Activated CD4-positive, alpha-beta T cell treated with anti-CD3 and anti-CD28 coated beads for 1 hour (primary cell): ENCODE measurements around the gene FPR2.
"Not testable (repeated sequence)": the region's sequence is repeated elsewhere in the genome, so short reads cannot be mapped to it uniquely, and the experiment has no call there.

ENCODE experiments used
- DNase-seq: peaks from one replicate; pipeline ENCODE4 v3.0.0-alpha.2; 2020

FPR2 gene

GRCh38 chr19:51742789-51743188 is 18.2 kb upstream of the FPR2 start:
- no peak for DNase-seq

DNA sequence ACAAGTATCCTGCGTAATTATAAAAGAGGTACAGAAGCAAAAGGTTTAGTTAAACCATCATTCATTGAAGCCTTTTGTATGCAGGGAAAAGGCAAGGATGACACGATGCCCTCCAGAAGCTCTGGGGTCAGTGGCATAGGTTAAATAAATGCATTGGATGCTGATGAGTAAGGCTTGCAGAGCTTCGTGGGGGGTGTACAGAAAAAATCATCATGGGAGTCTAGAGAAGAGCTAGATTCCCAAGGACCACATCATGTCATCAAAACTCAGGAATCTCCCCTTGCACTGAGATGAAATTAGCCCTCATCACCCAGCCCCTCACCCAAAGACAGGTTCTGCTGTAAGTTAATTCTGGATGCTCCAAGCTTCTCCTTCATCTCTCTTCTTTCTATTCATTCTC is 17.6 kb upstream of the FPR2 start:
- DNase-seq = no peak

DNA sequence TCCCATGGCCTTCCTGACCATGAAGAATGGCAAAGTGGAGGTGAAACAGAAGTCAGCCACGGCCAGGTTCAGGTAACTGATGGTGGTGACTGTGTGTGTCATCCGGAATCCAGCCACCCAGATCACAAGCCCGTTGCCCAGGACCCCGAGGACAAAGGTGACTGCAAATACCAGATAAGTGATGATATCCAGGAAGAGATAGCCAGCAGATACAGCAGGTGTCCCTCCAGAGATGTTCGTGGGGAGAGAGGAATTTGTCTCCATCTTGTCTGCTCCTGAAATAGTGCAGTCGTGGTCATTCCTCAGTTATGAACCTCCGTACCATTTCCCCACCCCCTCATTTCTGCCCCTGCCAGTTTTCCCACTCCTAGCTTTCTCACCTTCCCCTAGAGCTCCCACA is 14.2 kb upstream of the FPR2 start:
- no peak for DNase-seq

- no peak for DNase-seq
Observed at GRCh38 chr19:51749979-51750378, 11.0 kb upstream of the FPR2 start.

DNA sequence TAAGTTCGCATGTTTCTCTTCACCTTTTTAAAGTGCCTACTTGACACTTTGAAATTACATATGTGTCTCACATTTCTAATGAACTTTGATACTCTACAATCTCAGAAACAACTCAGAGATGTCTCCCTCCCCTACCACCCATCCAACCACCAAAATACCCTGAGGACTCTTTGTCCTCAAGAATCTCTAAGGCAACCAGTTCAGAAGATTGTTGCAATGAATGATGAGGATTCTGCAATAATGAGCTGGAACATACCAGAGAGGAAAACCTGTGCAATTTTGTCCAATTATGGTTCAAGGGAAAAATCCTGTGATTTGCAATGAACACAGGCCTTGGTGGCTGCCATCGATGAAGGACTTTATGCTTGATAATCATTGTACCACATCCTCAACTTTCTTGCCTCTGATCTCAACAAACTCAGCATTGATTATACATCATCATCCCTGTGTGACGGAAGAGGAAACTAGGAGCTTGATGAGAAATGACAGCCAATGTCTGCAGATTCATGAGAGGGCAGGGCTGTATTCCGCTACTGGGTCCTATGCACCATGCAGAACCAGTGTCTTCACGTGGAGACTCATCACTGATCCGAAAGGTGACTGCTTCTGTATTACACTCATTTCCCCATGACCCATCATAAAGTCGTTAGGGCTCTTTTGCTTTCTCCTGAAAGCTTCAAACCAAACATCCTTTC is 10.4 kb upstream of the FPR2 start:
- no peak for DNase-seq

DNA sequence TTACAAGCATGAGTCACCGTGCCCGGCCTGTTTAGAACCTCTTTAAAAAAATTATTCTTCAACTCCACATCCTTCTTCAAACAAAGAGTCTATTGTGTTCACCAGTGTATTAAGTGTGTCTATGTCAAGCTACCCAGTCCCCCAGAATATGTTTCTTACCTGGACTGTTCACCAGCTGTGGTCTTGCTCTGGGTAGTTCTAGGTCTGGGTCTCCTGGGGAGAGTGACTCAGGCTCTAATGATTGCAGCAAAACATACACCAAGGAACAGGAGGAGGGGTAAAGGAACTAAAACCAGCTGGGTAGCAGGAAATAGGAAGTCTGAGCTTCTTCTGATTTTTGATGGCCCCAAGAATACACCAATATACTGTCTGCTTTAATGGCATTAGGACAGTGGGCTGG is 9.3 kb upstream of the FPR2 start, which contains the start of gene FPR1:
Gene FPR1, minus strand, starts transcription at position 224 of the 400 bp plus-strand sequence. CDS start 4,884 bp downstream, outside the sequence.
- no peak for DNase-seq

DNA sequence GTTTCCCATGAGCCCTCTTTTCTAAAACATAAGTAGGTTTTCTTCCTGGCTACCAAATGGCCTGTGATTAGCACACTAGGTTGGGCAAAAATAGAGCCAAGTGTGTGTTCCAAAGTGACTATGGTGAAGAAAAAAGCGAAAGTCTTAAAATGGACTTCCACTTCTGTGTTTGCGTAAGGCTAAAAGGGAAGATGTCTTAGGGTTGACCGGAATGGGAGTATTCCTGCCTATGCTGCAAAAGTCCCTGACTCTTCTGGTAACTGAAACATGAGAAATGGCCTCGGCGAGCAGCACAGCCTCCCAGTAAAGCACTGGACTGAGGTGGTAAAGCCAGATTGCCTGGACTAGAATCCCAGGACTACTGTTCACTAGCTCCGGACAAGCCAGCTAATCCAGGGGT is 6.9 kb upstream of the FPR2 start:
- no peak for DNase-seq

DNA sequence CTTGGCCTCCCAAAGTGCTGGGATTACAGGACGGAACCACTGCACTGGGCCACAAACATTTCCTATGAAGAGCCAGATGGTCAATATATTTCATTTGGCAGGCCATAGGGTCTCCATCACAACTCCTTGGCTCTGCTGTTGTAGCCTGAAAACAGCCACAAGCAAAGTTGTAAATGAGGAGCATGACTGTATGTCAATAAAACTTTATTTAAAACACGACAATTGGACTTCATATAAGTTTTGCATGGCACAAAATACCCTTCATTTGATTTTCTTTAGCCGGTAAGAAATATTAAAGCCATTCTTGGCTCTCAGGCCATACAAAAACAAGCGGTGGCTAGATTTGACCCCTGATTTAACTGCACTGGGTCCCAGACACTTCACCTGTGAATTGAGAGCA is 6.2 kb upstream of the FPR2 start:
- DNase-seq = no peak

DNA sequence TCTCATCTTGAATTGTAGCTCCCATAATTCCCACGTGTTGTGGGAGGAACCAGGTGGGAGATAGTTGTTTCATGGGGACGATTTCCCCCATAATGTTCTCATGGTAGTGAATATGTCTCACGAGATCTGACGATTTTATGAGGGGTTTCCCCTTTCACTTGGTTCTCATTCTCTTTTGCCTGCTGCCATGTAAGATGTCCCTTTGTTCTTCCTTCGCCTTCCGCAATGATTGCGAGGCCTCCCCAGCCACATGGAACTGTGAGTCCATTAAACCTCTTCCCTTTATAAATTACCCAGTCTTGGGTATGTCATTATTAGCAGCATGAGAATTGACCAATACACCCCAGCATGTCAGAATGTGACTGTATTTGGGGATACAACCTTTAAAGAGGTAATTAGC is 5.4 kb upstream of the FPR2 start:
- DNase-seq = no peak

GRCh38 chr19:51761696-51762095 is 716 bp downstream of the FPR2 start:
- DNase-seq = no peak

- DNase-seq = no peak
Observed at GRCh38 chr19:51765086-51765485, 4.1 kb downstream of the FPR2 start.

GRCh38 chr19:51766461-51766860 is 5.5 kb downstream of the FPR2 start:
- no peak for DNase-seq

GRCh38 chr19:51771376-51772130 is 10.6 kb downstream of the FPR2 start:
- no peak for DNase-seq

DNA sequence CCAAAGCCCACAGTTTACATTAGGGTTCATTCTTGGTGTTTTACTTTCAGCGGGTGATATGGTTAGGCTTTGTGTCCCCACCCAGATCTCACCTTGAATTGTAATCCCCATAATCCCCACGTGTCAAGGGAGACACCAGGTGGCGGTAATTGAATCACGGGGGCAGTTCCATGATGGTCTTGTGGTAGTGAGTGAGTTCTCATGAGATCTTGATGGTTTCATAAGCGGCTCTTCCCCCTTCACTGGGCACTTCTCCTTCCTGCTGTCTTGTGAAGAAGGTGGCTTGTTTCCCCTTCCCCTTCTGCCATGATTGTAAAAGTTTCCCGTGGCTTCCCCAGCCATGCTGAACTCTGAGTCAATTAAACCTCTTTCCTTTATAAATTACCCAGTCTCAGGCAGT is 12.0 kb downstream of the FPR2 start:
- no peak for DNase-seq

- not testable (repeated sequence) for DNase-seq
Observed at GRCh38 chr19:51776561-51776960, 15.6 kb downstream of the FPR2 start.

GRCh38 chr19:51777570-51778462 is 16.8 kb downstream of the FPR2 start:
- peak; percentile 17 for DNase-seq

DNA sequence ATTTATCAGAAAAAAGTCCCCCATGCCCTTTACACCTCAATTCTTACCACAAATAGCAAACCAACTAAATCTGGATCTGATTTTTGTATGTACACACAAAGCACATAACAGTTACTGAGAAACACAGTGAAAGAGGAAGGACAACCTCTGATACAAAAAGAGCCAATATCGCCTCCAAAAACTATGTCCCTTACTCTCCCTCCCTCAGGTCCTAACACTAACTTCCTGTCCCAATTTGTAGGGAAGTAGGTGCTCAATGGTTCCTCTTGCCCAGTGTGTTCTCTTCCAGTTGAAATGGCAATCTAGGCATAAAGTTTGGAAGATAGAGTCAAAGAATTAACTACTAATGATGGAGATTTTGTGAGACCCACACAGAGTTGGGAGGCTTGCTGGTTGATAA is 18.2 kb downstream of the FPR2 start:
- DNase-seq = no peak

- no peak for DNase-seq
Observed at GRCh38 chr19:51779703-51780102, 18.7 kb downstream of the FPR2 start.

DNA sequence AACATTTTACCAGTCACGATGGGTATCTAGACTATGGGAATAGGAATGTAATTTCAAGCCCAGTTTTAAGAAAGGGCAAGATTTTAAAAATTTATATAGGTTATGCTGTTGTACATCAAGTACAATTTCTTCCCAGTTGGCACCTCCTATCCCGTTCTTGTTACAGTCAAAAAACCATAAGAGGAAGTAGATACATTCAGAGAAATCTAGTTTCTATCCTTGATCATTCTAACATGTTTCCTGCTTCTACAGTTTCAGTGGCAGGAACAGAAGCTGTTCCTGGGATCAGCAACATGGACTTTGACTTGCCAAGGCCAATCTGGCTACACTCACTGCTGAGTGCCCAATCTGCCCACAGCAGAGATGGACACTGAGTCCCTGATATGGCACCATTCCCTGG is 19.3 kb downstream of the FPR2 start:
- DNase-seq = no peak

- DNase-seq = no peak
Observed at GRCh38 chr19:51781999-51782398, 21.0 kb downstream of the FPR2 start.

GRCh38 chr19:51783372-51783771 is 22.4 kb downstream of the FPR2 start:
- no peak for DNase-seq

- no peak for DNase-seq
Observed at GRCh38 chr19:51784109-51784785, 23.3 kb downstream of the FPR2 start.
